ENCODE results near the gene EPSTI1. TPM values are rescaled to one million over a fixed set of nuclear protein-coding genes. Genes with fewer than 3 reads are reported as not detected.

Gene EPSTI1
- total RNA-seq, 1 donor from 2014 or later = 5.6 TPM

DNA sequence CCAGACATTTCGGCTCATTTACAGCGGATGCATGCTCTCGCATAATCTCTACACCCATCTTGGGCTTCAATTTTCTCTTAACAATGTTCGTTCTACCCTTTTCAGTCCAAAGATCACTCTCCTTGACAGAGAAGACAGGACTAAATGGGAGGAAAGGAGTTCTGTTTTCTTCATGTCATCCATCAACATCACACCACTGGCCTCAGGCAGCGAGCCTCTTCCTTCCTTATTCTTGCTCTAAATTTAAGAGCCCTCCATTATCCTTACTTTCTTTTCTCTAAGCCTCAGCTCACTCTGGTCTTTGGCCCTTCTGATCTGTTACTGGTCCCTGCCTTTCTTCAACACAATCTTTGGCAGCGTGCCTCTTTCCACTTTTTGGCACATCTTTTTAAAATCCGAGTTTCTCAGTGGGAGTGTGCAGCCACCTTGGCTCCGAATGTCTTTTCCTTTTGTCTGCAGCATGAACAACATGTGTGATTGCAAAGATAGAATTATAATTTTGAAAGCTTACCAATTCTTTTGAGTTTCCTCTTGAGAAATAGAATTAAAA is 111.9 kb downstream of the EPSTI1 start:
- Histone ChIP-seq H3K36me3 (ENCODE audit: control insufficient read depth, insufficient read depth, low read length) (no peaks in the 10 kb centered on the region), H3K27me3 (ENCODE audit: control insufficient read depth, insufficient read depth, low read length) (no peaks in the 10 kb centered on the region), H3K4me3 (ENCODE audit: low read depth, low read length) (no peak overlapping the region)
- TF ChIP-seq CTCF (IDR thresholded peaks at IDR 0.05; ENCODE audit: insufficient read depth, low read length, poor library complexity, severe bottlenecking) = no peak
- DNase-seq (ENCODE audit: low read depth) = no peak

DNA sequence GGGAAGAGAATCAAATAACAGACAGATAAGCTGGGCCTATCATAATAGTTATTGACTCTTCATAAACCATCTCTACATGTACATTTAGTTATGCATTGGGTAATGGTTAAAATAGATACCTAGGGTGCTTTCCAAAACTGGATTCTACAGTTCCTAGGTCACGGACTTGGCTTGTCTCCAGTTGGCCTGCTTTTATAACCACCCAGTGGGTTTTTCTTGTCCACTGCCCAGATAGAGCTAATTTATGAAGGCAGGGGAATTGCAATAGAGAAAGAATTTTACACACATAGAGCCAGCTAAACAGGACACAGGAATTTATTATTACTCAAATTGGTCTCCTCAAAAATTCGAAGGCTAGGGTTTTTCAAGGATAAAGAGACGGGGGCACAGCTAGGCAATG is 113.3 kb downstream of the EPSTI1 start:
- H3K36me3 ChIP-seq (ENCODE audit: control insufficient read depth, insufficient read depth, low read length) = no peaks in the 10 kb centered on the region
- TF ChIP-seq CTCF (IDR thresholded peaks at IDR 0.05; ENCODE audit: insufficient read depth, low read length, poor library complexity, severe bottlenecking) = no peak
- no peaks in the 10 kb centered on the region for H3K27me3 ChIP-seq (ENCODE audit: control insufficient read depth, insufficient read depth, low read length)
- no peak for DNase-seq (ENCODE audit: low read depth)
- no peak overlapping the region for H3K4me3 ChIP-seq (ENCODE audit: low read depth, low read length)

DNA sequence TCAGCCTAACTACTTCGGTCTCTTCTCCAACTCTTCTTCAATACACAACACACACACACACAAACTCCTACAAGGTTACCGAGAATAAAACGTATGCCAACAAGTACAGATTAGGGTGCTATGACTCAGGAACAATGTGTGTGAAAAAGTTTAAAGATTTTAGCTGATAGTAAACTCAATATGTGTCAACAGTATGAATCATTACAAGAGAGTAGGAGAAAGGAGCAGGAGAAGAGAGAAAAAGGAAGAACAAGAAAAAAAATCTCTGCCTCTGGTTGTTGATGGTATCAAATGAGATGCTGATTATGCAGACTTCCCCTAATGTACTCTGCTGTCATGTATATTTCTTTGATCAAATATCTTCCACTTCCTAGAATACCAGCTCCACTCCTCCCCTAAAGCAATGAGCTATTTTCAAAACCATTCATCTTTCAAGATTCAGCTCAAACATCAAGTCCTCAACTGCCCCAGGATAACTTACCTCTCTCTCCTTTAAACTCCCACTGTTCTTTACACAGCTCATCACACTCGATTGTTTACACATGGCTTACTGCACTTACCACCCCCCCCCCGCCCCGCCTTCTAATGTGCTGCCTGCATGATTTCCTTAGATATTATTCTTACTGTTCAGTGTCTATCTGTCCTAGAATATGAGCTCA is 115.0 kb downstream of the EPSTI1 start:
- Histone ChIP-seq H3K4me3 (ENCODE audit: low read depth, low read length) (no peak overlapping the region), H3K36me3 (ENCODE audit: control insufficient read depth, insufficient read depth, low read length) (no peaks in the 10 kb centered on the region), H3K27me3 (ENCODE audit: control insufficient read depth, insufficient read depth, low read length) (no peaks in the 10 kb centered on the region)
- DNase-seq (ENCODE audit: low read depth) = no peak
- TF ChIP-seq CTCF (IDR thresholded peaks at IDR 0.05; ENCODE audit: insufficient read depth, low read length, poor library complexity, severe bottlenecking) = no peak

DNA sequence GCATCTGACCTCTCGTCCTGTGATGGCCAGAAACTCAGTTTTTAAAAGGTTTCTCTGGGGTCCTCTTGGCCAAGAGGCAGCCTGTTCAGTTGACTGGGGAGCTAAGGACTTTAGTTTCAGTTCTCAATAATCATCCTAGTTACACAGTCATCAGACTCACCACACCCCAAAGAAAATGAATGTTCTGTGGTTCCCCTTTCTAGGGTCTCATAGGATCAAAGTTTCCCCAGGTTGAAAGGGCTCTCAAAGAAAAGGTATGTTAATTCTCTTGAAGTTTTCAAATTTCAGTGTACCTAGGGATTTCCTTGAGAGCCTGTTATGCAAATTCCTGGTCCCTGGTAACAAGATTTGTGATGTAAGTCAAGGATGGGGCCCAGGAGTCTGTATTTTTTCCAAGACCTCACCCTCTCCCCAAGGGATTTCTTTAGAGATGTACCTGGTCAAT is 115.7 kb downstream of the EPSTI1 start:
- TF ChIP-seq CTCF (IDR thresholded peaks at IDR 0.05; ENCODE audit: insufficient read depth, low read length, poor library complexity, severe bottlenecking) = no peak
- DNase-seq (ENCODE audit: low read depth) = no peak
- no peaks in the 10 kb centered on the region for H3K27me3 ChIP-seq (ENCODE audit: control insufficient read depth, insufficient read depth, low read length)
- no peak overlapping the region for H3K4me3 ChIP-seq (ENCODE audit: low read depth, low read length)
- H3K36me3 ChIP-seq (ENCODE audit: control insufficient read depth, insufficient read depth, low read length) = no peaks in the 10 kb centered on the region

GRCh38 chr13:42875475-42876269 is 116.4 kb downstream of the EPSTI1 start:
- no peak for DNase-seq (ENCODE audit: low read depth)
- Histone ChIP-seq H3K27me3 (ENCODE audit: control insufficient read depth, insufficient read depth, low read length) (no peaks in the 10 kb centered on the region), H3K36me3 (ENCODE audit: control insufficient read depth, insufficient read depth, low read length) (no peaks in the 10 kb centered on the region), H3K4me3 (ENCODE audit: low read depth, low read length) (no peak overlapping the region)
- TF ChIP-seq CTCF (IDR thresholded peaks at IDR 0.05; ENCODE audit: insufficient read depth, low read length, poor library complexity, severe bottlenecking) = no peak

Measured in kidney epithelial cell (primary cell).